EL (cell line): Measurements from ENCODE around the gene MSANTD1.
"Not testable (repeated sequence)": the region's sequence is repeated elsewhere in the genome, so short reads cannot be mapped to it uniquely, and the experiment has no call there.

Experiments used
- DNase-seq: peaks from one replicate; pipeline ENCODE4 v3.0.0-alpha.2; 2016

MSANTD1 gene

GRCh38 chr4:3291969-3292570, 43.1 kb downstream of the MSANTD1 start:
- peak; percentile 65 for DNase-seq

GRCh38 chr4:3292571-3293400, 43.8 kb downstream of the MSANTD1 start, which contains the start of gene RGS12:
TSS of gene RGS12 (plus strand) at chr4:3293021. CDS start at chr4:3316171, 23,150 bp downstream.
- peak; percentile 92 for DNase-seq

GRCh38 chr4:3293401-3294391, 44.7 kb downstream of the MSANTD1 start:
- DNase-seq, result no peak

GRCh38 chr4:3294401-3295241, 45.7 kb downstream of the MSANTD1 start:
- no peak for DNase-seq

- DNase-seq, result no peak
These were observed 47.1 kb downstream of the MSANTD1 start for GRCh38 chr4:3295837-3296624.

- no peak for DNase-seq
These were observed 47.7 kb downstream of the MSANTD1 start for GRCh38 chr4:3296651-3297050.

- no peak for DNase-seq
These were observed 48.3 kb downstream of the MSANTD1 start for GRCh38 chr4:3297066-3297859.

- no peak for DNase-seq
These were observed 50.4 kb downstream of the MSANTD1 start for GRCh38 chr4:3299122-3299975.

- no peak for DNase-seq
These were observed 51.2 kb downstream of the MSANTD1 start for GRCh38 chr4:3299976-3300671.

GRCh38 chr4:3300882-3301281, 51.9 kb downstream of the MSANTD1 start:
- not testable (repeated sequence) for DNase-seq

- DNase-seq, result no peak
These were observed 52.7 kb downstream of the MSANTD1 start for GRCh38 chr4:3301450-3302172.

GRCh38 chr4:3302173-3302785, 53.3 kb downstream of the MSANTD1 start:
- DNase-seq, result no peak

- DNase-seq, result no peak
These were observed 54.0 kb downstream of the MSANTD1 start for GRCh38 chr4:3302786-3303564.

GRCh38 chr4:3303565-3303824, 54.5 kb downstream of the MSANTD1 start:
- no peak for DNase-seq

GRCh38 chr4:3303923-3304710, 55.2 kb downstream of the MSANTD1 start:
- no peak for DNase-seq
